ENCODE results near the gene ZBED6. TPM values are rescaled to one million over a fixed set of nuclear protein-coding genes. Genes with fewer than 3 reads are reported as not detected.

Gene ZBED6
- total and polyA plus RNA-seq, 9 of the 15 experiments (the other 6 are each of a cell fraction or from before 2014, with no cell fraction given), result 0.21 to 16.6 (median 5.0) TPM

DNA sequence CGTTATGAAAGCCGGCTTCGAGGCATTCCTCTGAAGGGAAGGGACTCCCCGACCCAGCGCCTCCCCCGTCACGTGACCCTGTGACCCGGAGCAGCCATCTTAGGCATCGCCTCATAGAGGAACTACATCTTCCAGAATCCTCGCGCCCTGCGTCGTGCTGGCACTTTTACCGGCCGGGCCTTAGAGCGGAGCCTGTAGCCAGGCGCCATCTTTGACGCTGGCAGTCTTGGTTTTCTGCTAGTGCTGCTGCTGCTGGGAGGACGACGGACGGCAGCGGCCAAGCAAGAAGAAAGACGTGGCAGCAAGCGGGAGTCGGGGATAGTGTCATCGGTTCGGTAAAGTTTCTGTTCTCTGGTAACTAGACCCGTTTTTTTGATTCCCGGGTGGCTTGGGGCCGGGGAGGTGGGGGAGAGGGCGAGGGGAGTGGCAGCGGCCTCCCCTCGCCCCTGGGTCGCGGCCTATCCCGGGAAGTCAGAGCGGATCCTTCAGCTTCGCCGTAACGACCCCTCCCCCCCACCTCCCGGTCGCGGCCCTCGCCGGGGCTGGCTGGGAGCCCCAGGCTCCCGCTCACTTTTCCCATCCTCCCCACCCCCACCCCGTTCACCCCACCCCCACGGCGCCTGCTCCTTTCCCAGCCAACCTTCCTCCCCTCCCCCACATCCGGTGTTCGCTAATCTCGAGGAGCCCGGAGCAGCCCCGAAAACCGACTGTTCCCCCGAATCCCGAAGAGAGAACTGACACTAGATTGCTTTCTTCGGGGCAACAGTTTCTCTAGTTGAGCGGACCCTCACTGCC is at the start of gene ZBED6, which contains the start of gene ZC3H11A (continued):
- TF ChIP-seq ZNF217 (CRISPR knock-in tag; IDR thresholded peaks at IDR 0.05), result no peak
- TF ChIP-seq ZNF3 (CRISPR knock-in tag; IDR thresholded peaks at IDR 0.05), result no peak
- TF ChIP-seq CBX2 (IDR thresholded peaks at IDR 0.05; ENCODE audit: insufficient read depth, low read length, poor library complexity, severe bottlenecking), result no peak
- TF ChIP-seq RBM14 (IDR thresholded peaks at IDR 0.05; ENCODE audit: borderline replicate concordance, insufficient read depth, low read depth, low read length), result no peak
- peak; percentile 81 for TF ChIP-seq KLF13 (tag; IDR thresholded peaks at IDR 0.05; ENCODE audit: borderline replicate concordance, low read depth)
- TF ChIP-seq, protein P1, sequence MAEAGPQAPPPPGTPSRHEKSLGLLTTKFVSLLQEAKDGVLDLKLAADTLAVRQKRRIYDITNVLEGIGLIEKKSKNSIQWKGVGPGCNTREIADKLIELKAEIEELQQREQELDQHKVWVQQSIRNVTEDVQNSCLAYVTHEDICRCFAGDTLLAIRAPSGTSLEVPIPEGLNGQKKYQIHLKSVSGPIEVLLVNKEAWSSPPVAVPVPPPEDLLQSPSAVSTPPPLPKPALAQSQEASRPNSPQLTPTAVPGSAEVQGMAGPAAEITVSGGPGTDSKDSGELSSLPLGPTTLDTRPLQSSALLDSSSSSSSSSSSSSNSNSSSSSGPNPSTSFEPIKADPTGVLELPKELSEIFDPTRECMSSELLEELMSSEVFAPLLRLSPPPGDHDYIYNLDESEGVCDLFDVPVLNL (CRISPR knock-in tag; IDR thresholded peaks at IDR 0.05; ENCODE audit: low read depth), result no peak
- TF ChIP-seq ZFP30 (CRISPR knock-in tag; IDR thresholded peaks at IDR 0.05; ENCODE audit: borderline replicate concordance), result no peak
- no peak for TF ChIP-seq CC2D1A (IDR thresholded peaks at IDR 0.05)
- peak; percentile 93 for TF ChIP-seq PRPF4 (IDR thresholded peaks at IDR 0.05; ENCODE audit: insufficient read depth, low read depth, low read length, poor library complexity, severe bottlenecking)
- TF ChIP-seq, protein P2, sequence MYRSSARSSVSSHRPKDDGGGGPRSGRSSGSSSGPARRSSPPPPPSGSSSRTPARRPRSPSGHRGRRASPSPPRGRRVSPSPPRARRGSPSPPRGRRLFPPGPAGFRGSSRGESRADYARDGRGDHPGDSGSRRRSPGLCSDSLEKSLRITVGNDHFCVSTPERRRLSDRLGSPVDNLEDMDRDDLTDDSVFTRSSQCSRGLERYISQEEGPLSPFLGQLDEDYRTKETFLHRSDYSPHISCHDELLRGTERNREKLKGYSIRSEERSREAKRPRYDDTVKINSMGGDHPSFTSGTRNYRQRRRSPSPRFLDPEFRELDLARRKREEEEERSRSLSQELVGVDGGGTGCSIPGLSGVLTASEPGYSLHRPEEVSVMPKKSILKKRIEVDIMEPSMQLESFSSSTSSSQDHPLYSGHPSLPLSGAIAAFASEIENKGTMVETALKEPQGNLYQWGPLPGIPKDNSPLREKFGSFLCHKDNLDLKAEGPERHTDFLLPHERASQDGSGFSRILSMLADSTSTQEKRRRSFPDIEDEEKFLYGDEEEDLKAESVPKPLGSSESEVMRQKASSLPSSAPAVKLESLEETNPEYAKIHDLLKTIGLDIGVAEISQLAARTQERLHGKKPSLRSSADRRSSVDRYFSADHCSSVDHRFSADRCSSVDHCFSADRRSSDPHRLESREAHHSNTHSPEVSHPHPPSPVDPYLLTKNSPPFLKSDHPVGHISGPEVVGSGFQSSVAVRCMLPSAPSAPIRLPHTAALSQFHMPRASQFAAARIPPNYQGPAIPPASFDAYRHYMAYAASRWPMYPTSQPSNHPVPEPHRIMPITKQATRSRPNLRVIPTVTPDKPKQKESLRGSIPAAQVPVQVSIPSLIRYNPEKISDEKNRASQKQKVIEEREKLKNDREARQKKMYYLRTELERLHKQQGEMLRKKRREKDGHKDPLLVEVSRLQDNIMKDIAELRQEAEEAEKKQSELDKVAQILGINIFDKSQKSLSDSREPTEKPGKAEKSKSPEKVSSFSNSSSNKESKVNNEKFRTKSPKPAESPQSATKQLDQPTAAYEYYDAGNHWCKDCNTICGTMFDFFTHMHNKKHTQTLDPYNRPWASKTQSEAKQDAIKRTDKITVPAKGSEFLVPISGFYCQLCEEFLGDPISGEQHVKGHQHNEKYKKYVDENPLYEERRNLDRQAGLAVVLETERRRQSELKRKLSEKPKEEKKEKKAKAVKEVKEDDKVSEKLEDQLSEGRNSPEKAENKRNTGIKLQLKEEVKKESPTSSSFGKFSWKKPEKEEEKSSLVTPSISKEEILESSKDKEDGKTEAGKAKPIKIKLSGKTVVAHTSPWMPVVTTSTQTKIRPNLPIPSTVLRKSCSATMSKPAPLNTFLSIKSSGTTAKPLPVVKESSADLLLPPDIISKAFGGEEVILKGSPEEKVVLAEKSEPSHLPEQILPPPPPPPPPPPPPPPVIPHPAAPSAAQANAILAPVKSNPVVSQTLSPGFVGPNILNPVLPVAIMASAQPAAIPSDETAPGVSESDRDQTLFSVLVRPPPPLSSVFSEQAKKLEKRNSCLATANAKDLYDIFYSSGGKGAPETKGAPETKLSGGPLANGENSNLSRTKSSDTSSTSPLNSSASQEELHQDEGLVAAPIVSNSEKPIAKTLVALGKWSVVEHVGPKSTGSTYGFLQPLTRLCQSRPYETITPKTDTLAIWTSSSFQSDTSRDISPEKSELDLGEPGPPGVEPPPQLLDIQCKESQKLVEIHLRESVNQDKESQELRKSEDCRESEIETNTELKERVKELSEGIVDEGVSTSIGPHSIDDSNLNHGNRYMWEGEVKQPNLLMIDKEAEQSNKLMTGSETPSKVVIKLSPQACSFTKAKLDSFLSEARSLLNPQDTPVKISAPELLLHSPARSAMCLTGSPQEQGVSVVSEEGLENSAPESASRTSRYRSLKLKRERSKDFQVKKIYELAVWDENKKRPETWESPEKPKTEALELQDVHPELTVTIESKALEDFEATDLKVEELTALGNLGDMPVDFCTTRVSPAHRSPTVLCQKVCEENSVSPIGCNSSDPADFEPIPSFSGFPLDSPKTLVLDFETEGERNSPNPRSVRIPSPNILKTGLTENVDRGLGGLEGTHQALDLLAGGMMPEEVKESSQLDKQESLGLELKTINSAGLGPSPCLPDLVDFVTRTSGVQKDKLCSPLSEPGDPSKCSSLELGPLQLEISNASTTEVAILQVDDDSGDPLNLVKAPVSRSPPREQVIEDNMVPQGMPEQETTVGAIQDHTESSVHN (IDR thresholded peaks at IDR 0.05; ENCODE audit: borderline replicate concordance in 1 of 2, low read depth in 1 of 2), result no peak
- no peak for TF ChIP-seq EHMT2 (IDR thresholded peaks at IDR 0.05)
- no peak for TF ChIP-seq XRCC3 (IDR thresholded peaks at IDR 0.05)
- TF ChIP-seq, protein P3, sequence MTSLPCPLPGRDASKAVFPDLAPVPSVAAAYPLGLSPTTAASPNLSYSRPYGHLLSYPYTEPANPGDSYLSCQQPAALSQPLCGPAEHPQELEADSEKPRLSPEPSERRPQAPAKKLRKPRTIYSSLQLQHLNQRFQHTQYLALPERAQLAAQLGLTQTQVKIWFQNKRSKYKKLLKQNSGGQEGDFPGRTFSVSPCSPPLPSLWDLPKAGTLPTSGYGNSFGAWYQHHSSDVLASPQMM (CRISPR knock-in tag; IDR thresholded peaks at IDR 0.05), result no peak
- TF ChIP-seq, protein P4, sequence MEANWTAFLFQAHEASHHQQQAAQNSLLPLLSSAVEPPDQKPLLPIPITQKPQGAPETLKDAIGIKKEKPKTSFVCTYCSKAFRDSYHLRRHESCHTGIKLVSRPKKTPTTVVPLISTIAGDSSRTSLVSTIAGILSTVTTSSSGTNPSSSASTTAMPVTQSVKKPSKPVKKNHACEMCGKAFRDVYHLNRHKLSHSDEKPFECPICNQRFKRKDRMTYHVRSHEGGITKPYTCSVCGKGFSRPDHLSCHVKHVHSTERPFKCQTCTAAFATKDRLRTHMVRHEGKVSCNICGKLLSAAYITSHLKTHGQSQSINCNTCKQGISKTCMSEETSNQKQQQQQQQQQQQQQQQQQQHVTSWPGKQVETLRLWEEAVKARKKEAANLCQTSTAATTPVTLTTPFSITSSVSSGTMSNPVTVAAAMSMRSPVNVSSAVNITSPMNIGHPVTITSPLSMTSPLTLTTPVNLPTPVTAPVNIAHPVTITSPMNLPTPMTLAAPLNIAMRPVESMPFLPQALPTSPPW (CRISPR knock-in tag; IDR thresholded peaks at IDR 0.05), result peak; percentile 85
- peak in 1 of 2 experiments; percentile 84; a peak in 2 of 4 replicates for TF ChIP-seq SRF (CRISPR knock-in tag; IDR thresholded peaks at IDR 0.05)

Measured in K562 (cell line).